H54 (cell line): Measurements from ENCODE around the gene QRFPR.
"Not testable (repeated sequence)": the region's sequence is repeated elsewhere in the genome, so short reads cannot be mapped to it uniquely, and the experiment has no call there.

Experiments
- DNase-seq: peaks from one replicate; pipeline ENCODE4 v3.0.0; 2011; ENCODE audit warnings: low spot score, mixed read lengths; ENCODE audit not compliant: insufficient read length
- FAIRE-seq: peaks from 3 replicates; lab custom pipeline; 2011; peaks lifted over from hg19 to GRCh38; lab: Jason Lieb, UNC
- POLR2A ChIP-seq: IDR thresholded peaks from 2 replicates; pipeline ENCODE4 v1.6.1; 2011; ENCODE audit warnings: low read depth, mild to moderate bottlenecking, low read length

QRFPR gene

GRCh38 chr4:121380776-121381462, at the start of gene QRFPR:
Gene QRFPR, minus strand, starts transcription at chr4:121381018. Its CDS starts 371 bp downstream, at chr4:121380647.
- DNase-seq: no peak
- TF ChIP-seq POLR2A: no peak
- no peak for FAIRE-seq

- no peak for TF ChIP-seq POLR2A
- DNase-seq (no peak), FAIRE-seq (no peak)
Measured at GRCh38 chr4:121428721-121429120, 47.9 kb upstream of the QRFPR start.

- DNase-seq (no peak), FAIRE-seq (no peak)
- TF ChIP-seq POLR2A: no peak
Measured at GRCh38 chr4:121421594-121421993, 40.8 kb upstream of the QRFPR start.

DNA sequence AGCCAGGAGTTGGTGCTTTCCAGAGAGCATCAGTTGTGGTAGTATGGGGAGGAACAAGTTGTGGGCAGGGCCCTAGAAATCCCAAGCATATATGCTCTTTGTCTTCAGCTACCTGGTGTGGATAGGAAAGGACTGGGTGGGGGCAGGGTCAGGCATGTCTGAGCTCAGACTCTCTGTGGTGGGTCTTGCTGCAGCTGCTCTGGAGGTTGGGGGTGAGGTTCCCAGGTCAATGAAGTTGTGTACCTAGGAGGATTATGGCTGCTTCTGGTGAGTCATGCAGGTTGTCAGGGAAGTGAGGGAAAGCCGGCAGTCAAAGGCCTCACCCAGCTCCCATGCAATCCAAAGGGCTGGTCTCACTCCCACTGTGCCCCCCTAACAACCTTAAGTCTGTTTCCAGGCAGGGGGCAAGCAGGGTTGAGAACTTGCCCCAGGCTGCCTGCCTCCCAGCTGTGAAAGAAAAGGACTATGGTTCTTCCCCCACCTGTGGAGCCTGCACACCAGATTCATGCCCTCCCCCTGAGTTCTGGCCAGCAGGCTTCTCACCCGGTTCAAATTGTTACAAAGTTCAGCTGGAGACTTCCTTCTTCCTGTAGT, 30.4 kb upstream of the QRFPR start:
- DNase-seq (no peak), FAIRE-seq (no peak)
- no peak for TF ChIP-seq POLR2A

DNA sequence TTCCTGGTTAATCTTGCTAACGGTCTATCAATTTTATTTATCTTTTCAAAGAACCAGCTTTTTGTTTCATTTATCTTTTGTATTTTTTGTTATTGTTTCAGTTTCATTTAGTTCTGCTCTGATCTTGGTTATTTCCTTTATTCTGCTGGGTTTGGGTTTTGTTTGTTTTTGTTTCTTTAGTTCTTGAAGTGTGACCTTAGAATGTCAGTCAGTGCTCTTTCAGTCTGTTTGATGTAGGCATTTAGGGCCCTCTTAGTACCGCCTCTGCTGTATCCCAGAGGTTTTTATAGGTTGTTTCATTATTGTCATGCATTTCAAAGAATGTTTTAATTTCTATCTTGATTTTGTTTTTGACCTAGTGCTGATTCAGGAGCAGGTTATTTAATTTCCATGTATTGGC, 27.7 kb upstream of the QRFPR start:
- DNase-seq, FAIRE-seq: not testable (repeated sequence)

- TF ChIP-seq POLR2A: no peak
- DNase-seq (no peak), FAIRE-seq (no peak)
Measured at GRCh38 chr4:121400632-121401031, 19.8 kb upstream of the QRFPR start.

DNA sequence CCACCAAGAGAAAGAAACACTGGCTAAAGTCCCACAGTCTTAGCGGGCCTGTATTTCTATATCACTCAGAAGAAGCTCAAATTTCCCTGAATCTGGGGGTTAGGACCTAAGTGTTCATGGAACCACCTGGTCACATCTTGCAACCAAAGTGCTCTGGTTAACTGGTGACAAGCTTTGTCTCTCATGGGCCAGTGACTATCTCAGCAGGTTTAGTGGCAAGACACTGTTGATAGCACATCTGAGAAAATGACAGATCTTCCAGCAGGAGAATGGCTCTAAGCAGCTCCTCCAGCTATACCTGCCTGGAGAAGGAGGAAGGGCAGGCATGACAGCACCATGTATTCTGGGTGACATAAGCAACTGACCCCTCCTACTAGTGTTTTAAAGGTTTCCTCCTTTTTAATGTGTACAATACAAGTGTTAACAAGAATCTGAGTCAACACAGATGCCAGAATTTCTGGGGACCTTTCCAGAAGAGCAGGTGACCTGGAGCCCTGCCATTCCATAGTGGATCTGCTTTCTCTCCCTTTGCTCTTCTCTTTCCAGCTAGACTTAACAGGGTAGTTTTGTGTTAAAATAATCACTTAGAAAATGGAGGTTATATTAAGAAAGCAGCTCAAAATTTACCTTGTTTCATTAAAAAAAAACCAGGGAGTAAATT, 17.3 kb upstream of the QRFPR start:
- TF ChIP-seq POLR2A: no peak
- no peak for FAIRE-seq
- no peak for DNase-seq

DNA sequence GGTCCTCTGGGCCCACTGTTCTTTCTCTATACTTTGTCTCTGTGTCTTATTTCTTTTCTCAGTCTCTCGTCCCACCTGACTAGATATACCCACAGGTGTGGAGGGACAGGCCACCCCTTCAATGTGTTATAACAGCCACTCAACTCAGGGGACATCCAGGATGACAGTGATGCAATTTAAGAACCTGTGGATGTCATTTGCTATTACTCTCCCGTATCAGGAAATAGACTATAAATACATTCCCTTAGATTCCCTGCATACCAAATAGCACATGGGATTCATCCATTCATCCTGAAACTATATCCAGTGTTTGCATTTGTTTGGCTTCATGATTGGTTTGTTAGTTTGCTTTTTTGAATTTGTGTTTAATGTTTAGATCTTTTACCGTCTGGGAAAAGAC, 16.6 kb upstream of the QRFPR start:
- FAIRE-seq: no peak
- no peak for TF ChIP-seq POLR2A
- DNase-seq: no peak

DNA sequence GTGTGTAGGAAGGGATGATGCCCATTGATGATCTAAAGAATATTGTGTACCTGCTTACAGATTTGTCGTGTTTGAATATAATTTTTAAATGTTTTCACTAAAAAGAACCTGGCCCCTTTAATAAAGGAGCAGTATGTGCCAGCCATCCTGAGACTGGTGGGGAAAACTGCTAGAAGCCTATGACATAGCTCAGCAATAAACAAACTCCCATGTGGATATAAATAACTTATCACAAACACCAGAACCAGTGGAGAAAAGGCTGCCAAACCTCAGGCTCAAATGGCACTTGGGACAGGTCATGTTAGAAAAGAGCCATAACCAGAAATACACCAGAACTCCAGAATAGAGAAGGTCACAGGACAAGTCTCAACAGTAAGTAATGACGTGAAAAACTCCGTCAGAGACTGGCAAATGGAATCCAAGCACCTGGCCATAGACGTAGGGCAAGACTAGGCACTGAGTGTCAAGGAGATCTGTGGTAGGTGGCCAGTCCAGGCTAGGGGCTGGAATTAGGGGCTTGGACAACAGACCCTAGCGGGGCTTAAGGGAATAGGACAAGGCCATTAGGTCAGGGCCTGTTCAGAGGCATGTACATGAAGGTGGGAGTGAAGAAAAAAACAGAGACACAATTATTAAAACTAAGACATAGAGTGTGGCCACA, 11.7 kb upstream of the QRFPR start:
- FAIRE-seq (no peak), DNase-seq (no peak)
- no peak for TF ChIP-seq POLR2A

GRCh38 chr4:121390335-121390734, 9.5 kb upstream of the QRFPR start:
- DNase-seq (no peak), FAIRE-seq (no peak)
- no peak for TF ChIP-seq POLR2A

GRCh38 chr4:121379276-121379675, 1.5 kb downstream of the QRFPR start:
- DNase-seq (no peak), FAIRE-seq (no peak)
- TF ChIP-seq POLR2A: no peak

- TF ChIP-seq POLR2A: no peak
- FAIRE-seq (no peak), DNase-seq (no peak)
Measured at GRCh38 chr4:121377076-121377475, 3.7 kb downstream of the QRFPR start.

DNA sequence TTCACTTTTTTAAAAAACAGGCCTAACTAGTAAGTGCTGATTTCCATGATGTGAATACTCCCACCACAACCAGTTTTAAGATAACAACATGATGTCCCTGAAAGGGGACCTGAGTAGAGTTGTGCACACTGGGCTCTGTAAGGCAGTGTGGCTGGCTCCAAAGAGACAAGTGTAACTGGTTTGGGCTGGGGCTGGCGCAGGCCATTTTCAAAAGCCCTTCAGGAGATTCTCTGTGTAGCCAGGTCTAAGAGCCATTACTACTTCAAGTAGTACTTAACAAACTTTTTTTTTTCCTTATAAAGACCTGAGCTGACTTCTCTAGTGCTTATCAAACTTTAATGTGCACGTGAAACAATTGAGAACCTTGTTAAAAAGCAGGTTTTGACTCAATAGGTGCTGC, 4.3 kb downstream of the QRFPR start:
- DNase-seq (no peak), FAIRE-seq (no peak)
- no peak for TF ChIP-seq POLR2A

DNA sequence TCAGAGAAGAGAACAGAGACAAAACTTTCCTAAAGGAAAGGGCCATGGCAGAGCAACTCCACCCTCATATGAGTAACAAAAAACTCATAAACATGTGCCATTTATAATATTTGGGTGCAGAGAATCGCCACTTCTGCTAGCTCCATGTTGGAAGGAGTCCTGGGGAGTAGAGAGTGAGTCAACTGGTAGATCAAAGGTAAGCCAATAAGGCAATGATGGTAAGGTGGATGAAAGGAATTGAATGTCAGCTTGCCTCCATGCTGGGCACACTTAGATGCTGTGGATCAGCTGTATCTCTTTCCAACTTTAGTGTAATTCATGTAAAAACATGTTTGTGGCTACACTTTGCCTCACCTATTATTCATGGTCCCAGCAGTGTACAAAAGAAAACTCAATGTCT, 4.7 kb downstream of the QRFPR start:
- no peak for DNase-seq
- no peak for FAIRE-seq
- no peak for TF ChIP-seq POLR2A
